Endothelial cell of umbilical vein (primary cell): Measurements from ENCODE around the gene SLC6A1. TPM values are rescaled to one million over a fixed set of nuclear protein-coding genes. Genes with fewer than 3 reads are reported as not detected.

Experiments
- BruUV-seq: library from RNA; stranded (reverse); fragments of 400-500 nt; replicated peaks from 2 replicates; lab custom pipeline; 2021; lab: Mats Ljungman, UMichigan
- CTCF ChIA-PET: fragments of 300-600, 350-600 bp; sonication (Branson Sonifier 250); formaldehyde crosslinking; loops from one replicate; lab custom pipeline; 2021; ENCODE audit warnings: antibody characterized with exemption, inconsistent platforms; lab: Charles Lee
- POLR2A ChIA-PET: fragments of 300-600, 350-600 bp; sonication (Branson Sonifier 250); formaldehyde crosslinking; loops from one replicate; lab custom pipeline; 2021; ENCODE audit warnings: antibody characterized with exemption, inconsistent platforms; lab: Charles Lee
- DNase-seq: peaks from one replicate; pipeline ENCODE4 v3.0.0-alpha.2; 2011; ENCODE audit warnings: low read depth, low spot score
- FAIRE-seq: peaks from 2 replicates; lab custom pipeline; 2011; peaks lifted over from hg19 to GRCh38; lab: Jason Lieb, UNC
- H2AFZ ChIP-seq: 2 replicates; pipeline ENCODE4 v1.6.0; 2012; ENCODE audit warnings: low read depth, low read length, control low read depth, inconsistent platforms
- H3K27ac ChIP-seq: 2 replicates; pipeline ENCODE4 v1.5.1; 2011; ENCODE audit warnings: low read depth, mild to moderate bottlenecking, control low read depth, low read length, moderate library complexity; ENCODE audit not compliant: insufficient read depth
- H3K27me3 ChIP-seq, 2 experiments: 2 replicates each; pipeline versions ENCODE4 v1.6.0 to v1.6.1; 2011; ENCODE audit warnings: low read length in 2 of 2, mixed read lengths in 1 of 2; ENCODE audit not compliant: control insufficient read depth in 2 of 2, insufficient read depth in 2 of 2
- H3K36me3 ChIP-seq, 2 experiments: 2 replicates in 1 of 2; 3 replicates in 1 of 2; pipeline ENCODE4 v1.5.1; 2011; ENCODE audit warnings: low read length in 2 of 2, mild to moderate bottlenecking in 1 of 2, moderate library complexity in 1 of 2; ENCODE audit not compliant: control insufficient read depth in 2 of 2, insufficient read depth in 2 of 2; ENCODE audit errors: extremely low read depth in 1 of 2
- H3K4me1 ChIP-seq: 3 replicates; pipeline ENCODE4 v1.5.1; 2011; ENCODE audit warnings: mild to moderate bottlenecking, low read length; ENCODE audit not compliant: control insufficient read depth, insufficient read depth; ENCODE audit errors: extremely low read depth
- H3K4me2 ChIP-seq: 2 replicates; pipeline ENCODE4 v1.6.1; 2011; ENCODE audit warnings: low read length, control low read depth, mixed read lengths; ENCODE audit not compliant: insufficient read depth
- H3K4me3 ChIP-seq, 3 experiments: fragments of 200-600 bp in 1 of 3; sonication (generic), shearing (Covaris generic) in 1 of 3; replicated peaks in 1 of 3; 2 replicates each; pipeline ENCODE4 v1.5.1; 2011 to 2016; ENCODE audit warnings: control low read depth in 3 of 3, low read length in 3 of 3, mild to moderate bottlenecking in 2 of 3, inconsistent platforms in 1 of 3, low read depth in 1 of 3, moderate library complexity in 1 of 3; ENCODE audit not compliant: insufficient read depth in 1 of 3
- H3K79me2 ChIP-seq: 2 replicates; pipeline ENCODE4 v1.6.0; 2012; ENCODE audit warnings: low read length, inconsistent platforms; ENCODE audit not compliant: control insufficient read depth, insufficient read depth
- H3K9ac ChIP-seq: replicated peaks from 2 replicates; pipeline ENCODE3; 2011; ENCODE audit warnings: low read length, control low read depth; ENCODE audit not compliant: insufficient read depth; ENCODE audit errors: extremely low read depth
- H3K9me1 ChIP-seq: replicated peaks from 3 replicates; pipeline ENCODE4 v1.6.0; 2011; ENCODE audit warnings: mild to moderate bottlenecking, low read length; ENCODE audit not compliant: control insufficient read depth, insufficient read depth; ENCODE audit errors: extremely low read depth
- H3K9me3 ChIP-seq: replicated peaks from 2 replicates; pipeline ENCODE4 v1.5.1; 2012; ENCODE audit warnings: low read length, inconsistent platforms; ENCODE audit not compliant: control insufficient read depth, insufficient read depth
- H4K20me1 ChIP-seq: replicated peaks from 2 replicates; pipeline ENCODE3; 2011; ENCODE audit warnings: mild to moderate bottlenecking, low read length; ENCODE audit not compliant: control insufficient read depth, insufficient read depth; ENCODE audit errors: extremely low read depth
- CTCF ChIP-seq, 2 donors: IDR thresholded peaks; 1 replicate in 1 of 2; 2 replicates in 1 of 2; pipeline ENCODE4 v1.5.1; 2011; ENCODE audit warnings: low read length in 2 of 2, mild to moderate bottlenecking in 2 of 2, moderate library complexity in 2 of 2, control low read depth in 1 of 2, inconsistent platforms in 1 of 2, low read depth in 1 of 2; ENCODE audit not compliant: insufficient read depth in 1 of 2; ENCODE audit errors: extremely low read depth in 1 of 2
- EZH2 ChIP-seq: IDR thresholded peaks from 2 replicates; pipeline ENCODE4 v1.6.1; 2012; ENCODE audit warnings: borderline replicate concordance, low read depth, mild to moderate bottlenecking, moderate library complexity, low read length, inconsistent platforms; ENCODE audit not compliant: severe bottlenecking
- FOS ChIP-seq: IDR thresholded peaks from 2 replicates; pipeline ENCODE4 v1.6.1; 2011; ENCODE audit warnings: mild to moderate bottlenecking, low read length, moderate library complexity, borderline replicate concordance; ENCODE audit not compliant: insufficient read depth
- GATA2 ChIP-seq: IDR thresholded peaks from 2 replicates; pipeline ENCODE4 v1.7.0; 2011; ENCODE audit warnings: low read depth, mild to moderate bottlenecking, moderate library complexity, mixed read lengths, low read length; ENCODE audit not compliant: insufficient read length, insufficient read depth
- JUN ChIP-seq: IDR thresholded peaks from 2 replicates; pipeline ENCODE4 v1.6.1; 2011; ENCODE audit warnings: borderline replicate concordance, low read depth; ENCODE audit not compliant: insufficient read length, insufficient read depth
- MAX ChIP-seq: IDR thresholded peaks from 2 replicates; pipeline ENCODE4 v1.6.1; 2011; ENCODE audit not compliant: insufficient read depth, insufficient read length
- MYC ChIP-seq: IDR thresholded peaks from one replicate; pipeline ENCODE4 v1.6.1; 2011; ENCODE audit warnings: mild to moderate bottlenecking, low read depth, low read length
- POLR2A ChIP-seq: IDR thresholded peaks from 2 replicates; pipeline ENCODE4 v1.6.1; 2012; ENCODE audit warnings: low read depth, mild to moderate bottlenecking, control low read depth, low read length
- POLR2AphosphoS5 ChIP-seq: IDR thresholded peaks from 2 replicates; pipeline ENCODE4 v1.6.1; 2012; ENCODE audit warnings: low read depth, mild to moderate bottlenecking, control low read depth, low read length, moderate library complexity; ENCODE audit not compliant: insufficient read depth
- dilution Hi-C: fragments of 300-500 bp; cut with MboI; formaldehyde crosslinking; loops from one replicate; pipeline ENCODE4 v1.15.0; 2019; ENCODE audit warnings: low sequenced_read_pairs; ENCODE audit not compliant: extremely low pct_ligation_motif_present
- intact Hi-C: fragments of 100-400 bp; cut with micrococcal nuclease; formaldehyde crosslinking; loops from one replicate; pipeline ENCODE4 v1.10.0; 2022
- polyA plus RNA-seq, 4 experiments: library from polyadenylated mRNA; depleted of rRNA in 3 of 4; stranded (reverse) in 3 of 4; unstranded in 1 of 4; fragments of >200 nt; gene quantifications; 2 replicates each; pipeline versions ENCODE4 v1.2.1 to v1.2.3, GENCODE V29; 2011 to 2012; ENCODE audit warnings: missing spikeins in 1 of 4
- total RNA-seq: library from RNA; stranded (reverse); gene quantifications from 2 replicates; pipeline ENCODE4 v1.2.3, GENCODE V29; 2021

Gene SLC6A1
- total and polyA plus RNA-seq, 2 donors (not counting 3 experiments of a cell fraction or from before 2014, with no cell fraction given): not detected

- no peak overlapping the region for H2AFZ ChIP-seq
- H3K9me3 ChIP-seq: no peaks in the 10 kb centered on the region
- H3K79me2 ChIP-seq: no peaks in the 10 kb centered on the region
- H3K4me1 ChIP-seq: no peaks in the 10 kb centered on the region
- H3K9me1 ChIP-seq: no peaks in the 10 kb centered on the region
- dilution Hi-C loops: no loop called here
- no TSS peak for BruUV-seq
- no peaks in the 10 kb centered on the region for H3K27me3 ChIP-seq
- no peak overlapping the region for H3K9ac ChIP-seq
- intact Hi-C loops: no loop called here
- no peak overlapping the region for H3K27ac ChIP-seq
- TF ChIP-seq JUN: no peak
- no peak for TF ChIP-seq GATA2
- TF ChIP-seq MYC: no peak
- TF ChIP-seq FOS: no peak
- no peak for TF ChIP-seq MAX
- no peak for TF ChIP-seq EZH2
- TF ChIP-seq POLR2AphosphoS5: no peak
- TF ChIP-seq POLR2A: no peak
- no peak for TF ChIP-seq CTCF (IDR thresholded peaks at IDR 0.05; ENCODE audit: extremely low read depth in 1 of 2, insufficient read depth in 1 of 2, low read depth in 1 of 2, low read length in 2 of 2)
- no peaks in the 10 kb centered on the region for H4K20me1 ChIP-seq
- no peak overlapping the region for H3K4me2 ChIP-seq
- DNase-seq: no peak
- no peak for FAIRE-seq
- H3K36me3 ChIP-seq: no peaks in the 10 kb centered on the region
- POLR2A ChIA-PET: no interaction called here
- H3K4me3 ChIP-seq: no peak overlapping the region
- CTCF ChIA-PET: interaction anchor here (1.0 kb wide), 1 partner anchor 12 kb away, joined by 3 read pairs; no protein-coding TSS in a partner anchor
These were observed 34.4 kb upstream of the SLC6A1 start for GRCh38 chr3:10957976-10958749.
